Skin of body (tissue), 2 donors: ENCODE measurements around the gene NKD1. TPM values are rescaled to one million over a fixed set of nuclear protein-coding genes. Genes with fewer than 3 reads are reported as not detected.

Source experiments
- DNase-seq: peaks from one replicate; lab custom pipeline; 2025; lab: John Stamatoyannopoulos, UW
- total RNA-seq: library from RNA; depleted of rRNA; stranded (reverse); fragments of >200 nt; gene quantifications from one replicate; pipeline ENCODE4 v1.2.3, GENCODE V29; 2014

Gene NKD1
- total RNA-seq, 1 donor from 2014 or later = 4.9 TPM

DNA sequence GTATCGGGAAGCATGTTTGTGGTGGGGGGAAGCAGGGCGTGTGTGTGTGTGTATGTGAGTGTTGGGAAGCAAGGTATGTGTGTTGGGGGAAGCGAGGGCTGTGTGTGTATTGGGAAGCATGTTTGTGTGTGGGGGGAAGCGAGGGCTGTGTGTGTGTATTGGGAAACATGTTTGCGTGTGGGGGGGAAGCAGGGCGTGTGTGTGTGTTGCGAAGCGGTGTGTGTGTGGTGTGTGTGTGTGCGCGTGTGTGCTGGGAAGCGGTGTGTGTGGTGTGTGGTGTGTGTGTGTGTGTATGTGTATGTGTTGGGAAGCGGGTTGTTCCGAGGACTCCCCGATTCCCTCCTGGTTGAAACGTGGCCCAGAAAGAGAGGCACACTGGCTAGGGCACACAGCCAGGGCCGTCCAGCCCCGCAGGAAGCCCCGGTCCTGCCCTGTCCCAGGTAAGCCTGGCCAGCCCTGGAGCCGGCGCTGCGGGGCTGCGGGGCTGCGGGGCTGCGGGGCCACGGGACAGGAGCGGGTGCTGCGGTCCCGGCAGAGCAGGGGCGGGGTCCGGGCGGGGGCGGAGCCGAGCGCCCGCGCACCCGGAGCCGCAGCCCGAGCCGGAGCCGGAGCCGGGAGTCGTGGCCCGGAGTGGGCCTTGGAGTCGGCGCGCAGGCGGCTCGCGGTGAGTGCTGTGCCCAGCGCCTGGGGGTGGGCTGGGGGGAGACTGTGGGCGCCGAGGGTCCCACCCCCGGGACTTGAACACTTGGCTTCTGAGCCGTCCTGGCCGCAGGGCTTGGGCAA lies 145.0 kb downstream of the NKD1 start, which contains the start of gene NOD2:
TSS of gene NOD2 (plus strand) at position 608 of the 783 bp plus-strand sequence. CDS start 5,890 bp downstream, outside the sequence.
- DNase-seq = no peak

DNA sequence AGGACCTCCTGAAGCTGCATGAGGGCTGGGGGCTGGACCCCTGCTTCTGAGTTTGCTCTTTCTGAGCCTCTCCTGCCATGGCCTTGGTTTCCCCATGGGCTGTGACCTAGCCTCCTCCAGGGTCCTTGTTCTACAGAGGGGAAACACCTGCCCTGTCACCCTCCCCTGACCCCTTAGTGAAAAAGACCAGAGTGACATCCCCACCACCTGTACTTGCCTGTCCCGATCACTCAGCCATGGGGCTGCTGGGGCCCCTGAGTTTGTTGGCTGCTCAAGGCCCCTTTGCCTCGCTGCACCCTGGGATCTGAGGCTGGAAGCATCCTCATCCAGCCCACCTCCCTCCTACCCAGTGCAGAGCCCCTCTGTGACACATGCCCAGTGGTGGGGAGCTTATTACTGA lies 146.0 kb downstream of the NKD1 start:
- no peak for DNase-seq

DNA sequence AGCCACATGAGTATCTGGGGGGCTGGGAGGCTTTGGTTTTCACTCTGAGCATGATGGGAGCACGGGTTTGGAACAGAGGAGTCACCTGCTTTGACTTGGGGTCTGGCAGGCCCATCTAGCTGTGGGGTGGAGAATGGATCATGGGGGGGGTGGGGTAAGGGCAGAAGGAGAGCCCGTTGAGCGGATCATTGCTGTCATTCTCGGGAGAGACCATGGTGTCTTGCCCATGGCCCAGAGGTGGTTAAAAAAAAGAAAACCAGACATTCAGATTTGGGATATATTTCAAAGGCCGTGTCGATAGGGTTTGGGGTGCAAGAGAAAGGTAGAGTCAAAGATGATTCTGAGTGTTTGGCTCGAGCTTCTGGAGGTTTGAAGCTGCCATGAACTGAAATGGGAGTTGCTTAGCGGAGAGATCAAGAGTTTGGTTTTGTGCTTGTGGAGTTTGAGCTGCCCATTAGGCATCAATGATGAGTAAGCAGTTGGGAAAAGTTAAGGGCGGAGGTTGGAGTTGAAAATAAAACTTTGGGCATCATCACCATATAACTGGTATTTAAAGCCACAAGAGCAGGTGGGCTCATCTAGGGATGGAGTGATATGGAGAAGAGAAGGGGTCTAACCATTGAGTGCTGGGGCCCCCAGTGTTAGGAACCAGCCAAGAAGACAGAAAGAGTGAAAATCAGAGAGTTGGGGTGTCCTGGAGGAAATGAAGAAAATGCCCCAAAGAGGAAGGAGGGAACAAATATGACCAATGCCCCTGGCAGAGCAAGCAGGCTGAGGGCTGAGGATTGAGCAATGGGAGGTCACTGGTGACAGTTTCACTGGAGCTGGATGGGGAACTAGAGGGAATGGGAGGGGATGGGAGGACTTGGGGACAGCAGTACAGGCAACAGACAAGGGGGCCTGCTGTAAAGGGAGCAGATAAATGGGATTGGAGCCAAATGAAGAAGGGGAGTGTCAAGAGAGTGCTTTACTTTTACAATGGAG lies 147.1 kb downstream of the NKD1 start:
- DNase-seq = no peak

GRCh38 chr16:50696126-50696525 lies 147.9 kb downstream of the NKD1 start:
- no peak for DNase-seq

GRCh38 chr16:50696575-50697420 lies 148.6 kb downstream of the NKD1 start:
- no peak for DNase-seq

DNA sequence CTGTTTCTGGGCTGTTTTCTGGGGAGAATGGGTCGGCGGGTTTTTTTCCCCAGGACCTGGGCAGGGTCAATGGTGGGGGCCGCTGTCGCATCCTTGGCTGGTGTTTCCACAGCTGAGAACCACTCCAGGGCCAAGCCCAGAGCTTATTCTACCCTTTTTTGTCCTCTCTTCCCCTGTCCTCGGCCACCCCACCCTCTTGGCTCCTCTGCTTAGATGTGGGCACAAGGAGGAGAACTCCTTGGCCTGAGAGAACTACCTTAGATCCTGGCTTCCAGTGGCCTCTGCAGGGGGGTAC lies 149.2 kb downstream of the NKD1 start:
- DNase-seq = no peak

- no peak for DNase-seq
Measured at GRCh38 chr16:50697881-50698767, 149.9 kb downstream of the NKD1 start.

Other genes with a start within 250 kb of the NKD1 start
- 29.2 TPM for gene BRD7, start 179.4 kb upstream of the NKD1 start, total RNA-seq
- 1.4 TPM for gene SNX20, start 132.9 kb downstream of the NKD1 start, total RNA-seq
- gene NOD2, start 145.2 kb downstream of the NKD1 start, total RNA-seq = 4.4 TPM
- 42.5 TPM for gene CYLD, start 193.7 kb downstream of the NKD1 start, total RNA-seq